HG02973 (cell line): Measurements from ENCODE around the gene NACC2.
"Not testable (repeated sequence)": the region's sequence is repeated elsewhere in the genome, so short reads cannot be mapped to it uniquely, and the experiment has no call there.

Experiments
- ATAC-seq: cut with Tn5 transposase; IDR thresholded peaks from one replicate; pipeline ENCODE4 v1.9.1; 2021; ENCODE audit warnings: moderate library complexity; ENCODE audit not compliant: unreplicated experiment

Gene NACC2

GRCh38 chr9:136082496-136083361, 12.4 kb downstream of the NACC2 start:
- no peak for ATAC-seq

- ATAC-seq = no peak
Measured at GRCh38 chr9:136081826-136082495, 13.1 kb downstream of the NACC2 start.

- ATAC-seq = no peak
Measured at GRCh38 chr9:136081113-136081825, 13.8 kb downstream of the NACC2 start.

- no peak for ATAC-seq
Measured at GRCh38 chr9:136080716-136081112, 14.4 kb downstream of the NACC2 start.

- ATAC-seq = no peak
Measured at GRCh38 chr9:136079916-136080246, 15.2 kb downstream of the NACC2 start.

GRCh38 chr9:136079211-136079915, 15.7 kb downstream of the NACC2 start:
- ATAC-seq = no peak

- ATAC-seq = no peak
Measured at GRCh38 chr9:136078498-136079011, 16.5 kb downstream of the NACC2 start.

- no peak for ATAC-seq
Measured at GRCh38 chr9:136078024-136078423, 17.1 kb downstream of the NACC2 start.

- no peak for ATAC-seq
Measured at GRCh38 chr9:136077491-136077890, 17.6 kb downstream of the NACC2 start.

- ATAC-seq = no peak
Measured at GRCh38 chr9:136075881-136076678, 19.0 kb downstream of the NACC2 start.

- ATAC-seq = no peak
Measured at GRCh38 chr9:136075134-136075841, 19.8 kb downstream of the NACC2 start.

GRCh38 chr9:136074706-136075105, 20.4 kb downstream of the NACC2 start:
- ATAC-seq = no peak

- no peak for ATAC-seq
Measured at GRCh38 chr9:136062657-136063439, 32.2 kb downstream of the NACC2 start.

GRCh38 chr9:136061916-136062315, 33.2 kb downstream of the NACC2 start:
- ATAC-seq = not testable (repeated sequence)

GRCh38 chr9:136061405-136061804, 33.7 kb downstream of the NACC2 start:
- ATAC-seq = no peak

- ATAC-seq = no peak
Measured at GRCh38 chr9:136060671-136061371, 34.3 kb downstream of the NACC2 start.

GRCh38 chr9:136059851-136060670, 35.0 kb downstream of the NACC2 start:
- no peak for ATAC-seq
